NCI-H2107 treated with DMSO at 0.1 percent for 48 hours (cell line): Measurements from ENCODE around the gene WFS1.

Experiments
- DNase-seq: peaks from one replicate; lab custom pipeline; 2025; ENCODE audit not compliant: unreplicated experiment; lab: John Stamatoyannopoulos, UW

WFS1 gene

GRCh38 chr4:6324461-6324998 lies 54.9 kb downstream of the WFS1 start:
- no peak for DNase-seq

DNA sequence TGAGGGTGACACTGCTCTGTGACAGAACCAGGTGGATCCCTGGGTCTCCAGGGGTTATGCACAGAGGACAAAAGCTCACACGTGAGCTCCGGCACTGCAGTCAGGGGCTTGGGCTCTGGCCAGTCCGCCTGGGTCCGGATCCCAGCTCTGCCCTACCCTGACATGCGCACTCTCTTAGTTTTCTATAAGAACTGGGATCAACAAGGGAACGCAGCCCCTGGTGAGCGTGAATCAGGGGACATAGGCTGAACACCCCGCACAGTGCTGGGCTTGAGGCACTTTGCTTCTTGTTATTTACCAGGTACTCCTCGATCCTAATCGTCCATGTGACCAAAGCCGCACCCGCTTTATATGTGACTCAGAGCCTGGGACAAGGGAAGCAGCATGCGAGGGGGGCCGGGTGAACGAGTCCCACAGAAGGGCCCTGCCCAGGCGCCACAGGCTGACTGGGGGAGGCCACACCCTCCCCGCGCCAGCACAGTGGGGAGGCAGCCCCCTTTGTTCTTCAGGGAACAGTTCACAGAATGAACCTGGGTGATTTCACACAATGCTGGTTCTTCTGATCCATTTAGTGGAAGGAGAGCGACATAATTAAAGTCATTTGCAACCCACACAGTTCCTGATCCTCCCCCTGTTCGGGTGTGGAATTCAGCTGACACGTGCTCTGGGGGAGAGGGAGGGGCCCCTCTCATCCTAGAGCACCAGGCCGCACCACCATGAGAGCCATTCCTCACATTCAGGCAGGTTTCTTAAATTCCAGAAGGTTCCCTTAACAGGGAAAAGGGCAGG lies 55.5 kb downstream of the WFS1 start:
- DNase-seq = no peak

- no peak for DNase-seq
Measured at GRCh38 chr4:6325788-6326290, 56.2 kb downstream of the WFS1 start.

GRCh38 chr4:6326312-6327060 lies 56.8 kb downstream of the WFS1 start:
- DNase-seq = no peak

GRCh38 chr4:6327220-6327917 lies 57.7 kb downstream of the WFS1 start:
- no peak for DNase-seq

GRCh38 chr4:6328526-6328925 lies 58.9 kb downstream of the WFS1 start:
- no peak for DNase-seq

GRCh38 chr4:6329478-6330383 lies 60.1 kb downstream of the WFS1 start:
- DNase-seq = no peak

DNA sequence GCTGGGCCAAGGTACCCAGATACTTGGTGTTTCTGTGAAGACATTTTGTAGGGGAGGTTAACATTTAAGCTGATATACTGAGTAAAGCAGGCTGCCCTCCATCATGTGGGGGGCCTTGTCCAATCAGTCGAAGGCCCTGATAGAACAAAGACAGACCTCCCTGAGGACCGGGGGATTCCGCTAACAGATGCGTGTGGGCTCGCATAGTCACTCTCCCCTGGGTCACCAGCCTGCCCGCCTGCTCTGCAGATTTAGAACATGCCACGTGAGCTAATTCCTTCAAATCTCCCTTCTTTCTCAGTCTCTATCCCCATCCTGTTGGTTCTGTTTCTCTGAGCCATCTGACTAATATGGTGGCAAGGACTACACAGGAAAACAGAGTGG lies 60.7 kb downstream of the WFS1 start:
- DNase-seq = no peak

GRCh38 chr4:6331018-6331417 lies 61.4 kb downstream of the WFS1 start:
- DNase-seq = no peak

GRCh38 chr4:6331468-6331867 lies 61.8 kb downstream of the WFS1 start:
- DNase-seq = no peak

DNA sequence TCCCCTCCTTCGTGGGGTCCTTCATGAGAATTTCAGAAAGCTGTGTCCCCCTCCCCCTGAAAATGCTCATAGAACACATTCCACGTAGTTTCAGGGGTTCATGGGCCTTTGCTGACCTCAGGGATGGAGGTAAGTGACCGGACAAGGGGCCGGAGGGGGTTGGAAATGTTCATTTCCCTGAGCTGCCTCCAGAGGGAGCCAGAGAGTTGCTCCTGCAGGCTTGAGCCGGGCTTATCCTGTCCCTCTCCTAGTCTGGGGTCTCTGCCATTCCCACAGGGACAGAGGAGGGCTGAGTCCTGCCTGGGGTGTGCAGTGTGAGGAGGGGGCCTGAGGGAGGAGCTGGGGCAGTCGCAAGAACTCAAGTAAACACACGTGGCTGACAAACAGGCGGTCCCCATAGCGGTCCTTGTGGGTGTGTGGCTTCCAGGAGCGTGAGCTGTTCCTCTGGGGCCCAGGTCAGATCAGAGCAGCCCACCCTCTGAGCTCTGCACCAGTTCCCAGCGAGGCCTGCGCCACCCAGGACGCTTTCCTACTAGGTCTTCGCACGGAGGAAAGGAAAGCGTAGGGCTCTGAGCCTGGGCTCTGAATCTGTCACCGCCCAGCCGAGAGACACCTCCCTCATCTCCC lies 62.5 kb downstream of the WFS1 start:
- DNase-seq = no peak

GRCh38 chr4:6332669-6333050 lies 63.0 kb downstream of the WFS1 start:
- DNase-seq = no peak

DNA sequence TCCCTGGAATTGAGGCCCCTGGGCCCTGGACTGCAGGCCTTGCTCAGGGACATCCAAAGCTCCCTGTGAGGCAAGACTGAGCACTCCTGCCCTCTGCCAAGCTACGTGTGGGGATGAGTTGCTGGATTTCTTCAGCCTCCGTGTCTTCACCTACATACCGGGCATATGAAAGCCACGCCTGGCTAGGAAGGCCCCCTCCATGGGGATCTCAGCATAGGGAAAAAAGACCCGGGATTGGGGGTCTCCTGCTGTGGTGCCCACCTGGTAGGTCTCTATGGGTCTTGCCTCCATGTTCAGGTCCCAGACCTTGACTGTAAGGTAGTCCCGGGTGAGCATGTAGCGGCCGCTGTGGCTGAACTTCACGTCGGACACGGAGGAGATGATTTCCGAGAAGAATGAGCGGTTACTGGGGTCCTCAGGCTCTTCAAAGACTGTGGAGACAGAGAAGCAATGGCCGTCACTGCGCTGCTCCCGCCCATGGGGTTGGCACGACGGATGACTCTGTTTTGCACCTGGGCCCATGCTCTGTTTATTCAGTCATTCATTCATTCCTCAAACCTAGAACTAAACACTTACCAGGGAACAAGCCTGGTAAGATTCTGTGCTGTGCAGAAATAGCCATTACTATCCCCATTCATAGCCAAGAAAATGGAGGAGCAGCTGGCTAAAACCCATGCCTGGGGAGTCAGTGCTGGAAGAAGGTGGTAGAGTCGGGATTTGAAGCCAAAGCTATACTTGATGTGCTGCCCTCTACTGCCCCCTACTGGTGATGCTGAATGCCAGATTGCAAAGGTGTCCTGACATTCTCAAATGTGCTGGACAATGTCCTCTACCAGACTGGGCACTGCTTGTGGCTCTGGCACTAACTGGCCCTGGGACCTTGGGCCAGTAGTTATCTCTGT lies 63.9 kb downstream of the WFS1 start:
- no peak for DNase-seq

GRCh38 chr4:6334203-6334887 lies 64.7 kb downstream of the WFS1 start:
- DNase-seq = no peak

GRCh38 chr4:6335040-6335590 lies 65.5 kb downstream of the WFS1 start:
- DNase-seq = no peak

DNA sequence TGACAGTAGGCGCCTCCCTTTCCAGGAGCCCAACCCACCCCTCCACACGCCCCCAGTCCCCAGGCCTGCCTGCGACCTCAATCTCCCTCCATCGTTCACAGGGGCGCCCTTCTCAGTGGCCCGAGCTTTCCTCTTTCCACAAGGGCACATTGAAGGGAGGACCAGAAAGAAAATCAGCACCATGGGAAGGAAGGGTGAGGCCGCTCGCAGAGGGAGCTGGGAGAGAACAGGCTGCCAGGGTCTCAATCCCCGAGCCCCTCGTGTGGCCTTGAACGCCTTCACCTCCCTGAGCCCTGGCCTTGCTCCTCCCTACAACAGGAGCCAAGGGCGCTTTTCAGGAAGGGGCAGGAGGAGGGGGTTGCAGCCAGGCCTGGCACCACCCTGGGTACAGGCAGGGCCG lies 66.5 kb downstream of the WFS1 start:
- no peak for DNase-seq

GRCh38 chr4:6337331-6337935 lies 67.8 kb downstream of the WFS1 start:
- DNase-seq = no peak
